ENCODE measurements around the gene TXNDC12. TPM values are rescaled to one million over a fixed set of nuclear protein-coding genes. Genes with fewer than 3 reads are reported as not detected.

Gene TXNDC12
- total RNA-seq (10 to 100 TPM; 37.4 to 74.8 (median 54.8) TPM), polyA plus RNA-seq (10 to 100 TPM; 14.5 to 18.7 (median 18.7) TPM)
- long read RNA-seq, donor 1, transcript TXNDC12-201 (7 exons, 2,396 nt), result major isoform, 44 of 57 reads
- long read RNA-seq, donor 1, partial matches to known transcripts, result 13 of 57 reads
- long read RNA-seq, donor 1, other reads (novel, unspliced or antisense), result 0 of 57 reads
- long read RNA-seq, donor 2, transcript TXNDC12-201 (7 exons, 2,396 nt), result major isoform, 51 of 183 reads
- long read RNA-seq, donor 2, partial matches to known transcripts, result 50 of 183 reads
- long read RNA-seq, donor 2, other reads (novel, unspliced or antisense), result 82 of 183 reads
- long read RNA-seq, donor 3, transcript TXNDC12-201 (7 exons, 2,396 nt), result major isoform, 40 of 53 reads
- long read RNA-seq, donor 3, partial matches to known transcripts, result 13 of 53 reads
- long read RNA-seq, donor 3, other reads (novel, unspliced or antisense), result 0 of 53 reads
- long read RNA-seq, donor 4, transcript TXNDC12-201 (7 exons, 2,396 nt), result major isoform, 65 of 67 reads
- long read RNA-seq, donor 4, partial matches to known transcripts, result 0 of 67 reads
- long read RNA-seq, donor 4, other reads (novel, unspliced or antisense), result 2 of 67 reads
- long read RNA-seq, donor 5, transcript TXNDC12-201 (7 exons, 2,396 nt), result major isoform, 78 of 80 reads
- long read RNA-seq, donor 5, partial matches to known transcripts, result 1 of 80 reads
- long read RNA-seq, donor 5, other reads (novel, unspliced or antisense), result 1 of 80 reads
- long read RNA-seq, donor 6, transcript TXNDC12-201 (7 exons, 2,396 nt), result major isoform, 42 of 44 reads
- long read RNA-seq, donor 6, partial matches to known transcripts, result 0 of 44 reads
- long read RNA-seq, donor 6, other reads (novel, unspliced or antisense), result 1 of 44 reads
- long read RNA-seq, donor 7, transcript TXNDC12-201 (7 exons, 2,396 nt), result major isoform, 16 of 16 reads
- long read RNA-seq, donor 7, partial matches to known transcripts, result 0 of 16 reads
- long read RNA-seq, donor 7, other reads (novel, unspliced or antisense), result 0 of 16 reads
- long read RNA-seq, donor 8, transcript TXNDC12-201 (7 exons, 2,396 nt), result major isoform, 75 of 75 reads
- long read RNA-seq, donor 8, partial matches to known transcripts, result 0 of 75 reads
- long read RNA-seq, donor 8, other reads (novel, unspliced or antisense), result 0 of 75 reads
- long read RNA-seq, donor 9, transcript TXNDC12-201 (7 exons, 2,396 nt), result major isoform, 44 of 44 reads
- long read RNA-seq, donor 9, partial matches to known transcripts, result 0 of 44 reads
- long read RNA-seq, donor 9, other reads (novel, unspliced or antisense), result 0 of 44 reads
- long read RNA-seq, donor 10, transcript TXNDC12-201 (7 exons, 2,396 nt), result major isoform, 25 of 30 reads
- long read RNA-seq, donor 10, partial matches to known transcripts, result 5 of 30 reads
- long read RNA-seq, donor 10, other reads (novel, unspliced or antisense), result 0 of 30 reads

- Histone ChIP-seq H3K27ac (peak within 1 kb of the TSS; percentile 51 to 97 (median 92)), H3K36me3 (replicated peaks in 1 of 2) (peaks cover 0 to 15% of the 10 kb centered on the region in 2 donors), H3K9me3 (replicated peaks in 1 of 3) (no peaks in the 10 kb centered on the region), H3K4me3 (peak within 1 kb of the TSS; percentile 29 to 87 (median 72)), H3K27me3 (no peaks in the 10 kb centered on the region), H3K4me1 (replicated peaks in 1 of 2) (peaks cover 30 to 44% of the 10 kb centered on the region in 2 donors)
- intact Hi-C loops (cut with DNase I), result no loop called here
- WGBS, 4 donors, result 0% methylated on average over 34 to 45 of the region's 45 CpGs
- TF ChIP-seq CTCF (IDR thresholded peaks at IDR 0.05), result no peak
- TF ChIP-seq POLR2A (IDR thresholded peaks at IDR 0.05), result peak; percentile 48 to 86
- DNase-seq, result peak; percentile 81 to 93 (median 89)
Observed at GRCh38 chr1:52055066-52055865, at the start of gene TXNDC12. TSS of gene TXNDC12 (minus strand) at chr1:52055191. CDS start at chr1:52055096, 95 bp downstream.

- no peak overlapping the region for H3K27ac ChIP-seq
- intact Hi-C loops (cut with DNase I), result no loop called here
- H3K4me3 ChIP-seq, result no peak overlapping the region
- 97 to 100% (median 99%) methylated on average over 1 of the region's 1 CpG for WGBS, 4 donors
- no peaks in the 10 kb centered on the region for H3K4me1 ChIP-seq (replicated peaks in 1 of 2)
- DNase-seq, result no peak
- no peaks in the 10 kb centered on the region for H3K9me3 ChIP-seq (replicated peaks in 1 of 3)
- TF ChIP-seq CTCF (IDR thresholded peaks at IDR 0.05) (no peak), POLR2A (IDR thresholded peaks at IDR 0.05) (no peak)
- H3K27me3 ChIP-seq, result no peaks in the 10 kb centered on the region
- no peaks in the 10 kb centered on the region for H3K36me3 ChIP-seq (replicated peaks in 1 of 2)
Observed at GRCh38 chr1:52102336-52103013, 47.5 kb upstream of the TXNDC12 start.

GRCh38 chr1:52098139-52098871 is 43.3 kb upstream of the TXNDC12 start:
- Histone ChIP-seq H3K27me3 (no peaks in the 10 kb centered on the region), H3K4me1 (replicated peaks in 1 of 2) (no peaks in the 10 kb centered on the region), H3K36me3 (replicated peaks in 1 of 2) (no peaks in the 10 kb centered on the region), H3K27ac (no peak overlapping the region), H3K9me3 (replicated peaks in 1 of 3) (no peaks in the 10 kb centered on the region), H3K4me3 (no peak overlapping the region)
- WGBS, 4 donors, result 68 to 73% (median 70%) methylated on average over 8 of the region's 8 CpGs
- intact Hi-C loops (cut with DNase I), result no loop called here
- TF ChIP-seq POLR2A (IDR thresholded peaks at IDR 0.05), result no peak
- TF ChIP-seq CTCF (IDR thresholded peaks at IDR 0.05), result no peak
- DNase-seq, result no peak

All from adrenal gland (tissue), 19 donors.